Ramos (cell line): ENCODE results near the gene RDH13.
"Not testable (repeated sequence)": the region's sequence is repeated elsewhere in the genome, so short reads cannot be mapped to it uniquely, and the experiment has no call there.

ENCODE experiments used
- in situ Hi-C: fragments of 300-500 bp; cut with MboI; formaldehyde crosslinking; loops from one replicate; pipeline ENCODE4 v1.14.3; 2022; ENCODE audit warnings: low sequenced_read_pairs; ENCODE audit not compliant: unreplicated experiment

Gene RDH13

GRCh38 chr19:55062735-55063491 lies at the start of gene RDH13:
Gene RDH13 (minus strand): TSS chr19:55063148. CDS start chr19:55063032, 116 bp downstream.
- in situ Hi-C loops, result no loop called here

GRCh38 chr19:55112246-55112776 lies 49.4 kb upstream of the RDH13 start:
- in situ Hi-C loops, result no loop called here

- in situ Hi-C loops, result no loop called here
These were observed 48.4 kb upstream of the RDH13 start for GRCh38 chr19:55111238-55111831.

GRCh38 chr19:55109527-55110291 lies 46.8 kb upstream of the RDH13 start:
- in situ Hi-C loops, result no loop called here

- in situ Hi-C loops, result not testable (repeated sequence)
These were observed 44.3 kb upstream of the RDH13 start for GRCh38 chr19:55107252-55107651.

GRCh38 chr19:55106591-55106990 lies 43.6 kb upstream of the RDH13 start:
- in situ Hi-C loops, result no loop called here

- in situ Hi-C loops, result no loop called here
These were observed 42.3 kb upstream of the RDH13 start for GRCh38 chr19:55105237-55105636.

GRCh38 chr19:55103190-55103589 lies 40.2 kb upstream of the RDH13 start:
- in situ Hi-C loops, result no loop called here

- in situ Hi-C loops, result no loop called here
These were observed 38.3 kb upstream of the RDH13 start for GRCh38 chr19:55101261-55101660.

GRCh38 chr19:55099557-55100506 lies 36.9 kb upstream of the RDH13 start:
- in situ Hi-C loops, result no loop called here

GRCh38 chr19:55098716-55099556 lies 36.0 kb upstream of the RDH13 start:
- in situ Hi-C loops, result no loop called here

GRCh38 chr19:55097864-55098715 lies 35.1 kb upstream of the RDH13 start:
- in situ Hi-C loops, result no loop called here

- in situ Hi-C loops, result no loop called here
These were observed 33.2 kb upstream of the RDH13 start for GRCh38 chr19:55096061-55096701.

- in situ Hi-C loops, result no loop called here
These were observed 32.5 kb upstream of the RDH13 start for GRCh38 chr19:55095260-55096060.

- in situ Hi-C loops, result no loop called here
These were observed 31.7 kb upstream of the RDH13 start for GRCh38 chr19:55094456-55095259.
